HEK293T (cell line): ENCODE data around the gene TM9SF3.

Experiments used
- CTCF ChIA-PET: fragments of 350-600 bp; formaldehyde crosslinking; extraction: SDS; loops from one replicate; lab custom pipeline; 2021; ENCODE audit warnings: antibody characterized with exemption, inconsistent platforms; lab: Yijun Ruan, JAX
- POLR2A ChIA-PET: fragments of 350-600 bp; formaldehyde crosslinking; extraction: SDS; loops from one replicate; lab custom pipeline; 2020; ENCODE audit warnings: antibody characterized with exemption, inconsistent platforms; lab: Yijun Ruan, JAX
- DNase-seq: peaks from one replicate; pipeline ENCODE4 v3.0.0; 2012; ENCODE audit warnings: mixed read lengths; ENCODE audit errors: extremely low spot score
- ARNT ChIP-seq: fragments of 450-650 bp; IDR thresholded peaks from 2 replicates; pipeline ENCODE4 v1.6.1; 2017; ENCODE audit warnings: mild to moderate bottlenecking
- BHLHE40 ChIP-seq: fragments of 450-650 bp; IDR thresholded peaks from 2 replicates; pipeline ENCODE4 v1.6.1; 2016; ENCODE audit warnings: mild to moderate bottlenecking, moderate library complexity, borderline replicate concordance
- CTBP1 ChIP-seq: fragments of 450-650 bp; IDR thresholded peaks from 2 replicates; pipeline ENCODE4 v1.6.1; 2016; ENCODE audit warnings: borderline replicate concordance
- ELF4 ChIP-seq: fragments of 450-650 bp; IDR thresholded peaks from 2 replicates; pipeline ENCODE4 v1.6.1; 2017; ENCODE audit warnings: antibody characterized with exemption
- FOXA1 ChIP-seq: fragments of 450-650 bp; IDR thresholded peaks from 2 replicates; pipeline ENCODE4 v1.6.1; 2016; ENCODE audit warnings: mild to moderate bottlenecking
- FOXK2 ChIP-seq: fragments of 450-650 bp; IDR thresholded peaks from 2 replicates; pipeline ENCODE4 v1.6.1; 2016; ENCODE audit warnings: mild to moderate bottlenecking
- FOXM1 ChIP-seq: fragments of 450-650 bp; IDR thresholded peaks from 2 replicates; pipeline ENCODE4 v1.6.1; 2017; ENCODE audit warnings: mild to moderate bottlenecking, borderline replicate concordance
- HDGF ChIP-seq: fragments of 450-650 bp; IDR thresholded peaks from 2 replicates; pipeline ENCODE4 v1.6.1; 2017; ENCODE audit warnings: antibody characterized with exemption, borderline replicate concordance
- L3MBTL2 ChIP-seq: fragments of 450-650 bp; conservative IDR thresholded peaks from 2 replicates; pipeline ENCODE4 v1.6.1; 2016; ENCODE audit warnings: mild to moderate bottlenecking
- LEF1 ChIP-seq: fragments of 450-650 bp; IDR thresholded peaks from 2 replicates; pipeline ENCODE4 v1.6.1; 2017; ENCODE audit warnings: mild to moderate bottlenecking, borderline replicate concordance
- NFRKB ChIP-seq: fragments of 450-650 bp; IDR thresholded peaks from 2 replicates; pipeline ENCODE4 v1.6.1; 2016; ENCODE audit warnings: mild to moderate bottlenecking, moderate library complexity
- PKNOX1 ChIP-seq: fragments of 450-650 bp; IDR thresholded peaks from 2 replicates; pipeline ENCODE4 v1.6.1; 2016
- SP1 ChIP-seq: fragments of 450-650 bp; IDR thresholded peaks from 2 replicates; pipeline ENCODE4 v1.6.1; 2017
- SUZ12 ChIP-seq: fragments of 450-650 bp; IDR thresholded peaks from 2 replicates; pipeline ENCODE4 v1.6.1; 2016; ENCODE audit warnings: mild to moderate bottlenecking
- TARDBP ChIP-seq: fragments of 450-650 bp; IDR thresholded peaks from 2 replicates; pipeline ENCODE4 v1.6.1; 2016
- ZNF384 ChIP-seq: fragments of 450-650 bp; IDR thresholded peaks from 2 replicates; pipeline ENCODE4 v1.6.1; 2016

The TM9SF3 gene

GRCh38 chr10:96509017-96509641 is 77.7 kb downstream of the TM9SF3 start:
- ChIA-PET POLR2A (no interaction called here), CTCF (interaction anchor here (1.0 kb wide), 1 partner anchor 134 kb away, joined by 3 read pairs; no protein-coding TSS in a partner anchor)
- TF ChIP-seq PKNOX1, result no peak
- TF ChIP-seq BHLHE40, result no peak
- no peak for TF ChIP-seq FOXA1
- no peak for TF ChIP-seq FOXM1
- no peak for TF ChIP-seq ZNF384
- TF ChIP-seq CTBP1, result no peak
- TF ChIP-seq ELF4, result no peak
- no peak for TF ChIP-seq SP1
- TF ChIP-seq TARDBP, result no peak
- no peak for TF ChIP-seq ARNT
- TF ChIP-seq HDGF, result no peak
- TF ChIP-seq LEF1, result no peak
- no peak for TF ChIP-seq SUZ12
- TF ChIP-seq FOXK2, result no peak
- TF ChIP-seq L3MBTL2, result no peak
- no peak for TF ChIP-seq NFRKB
- no peak for DNase-seq

GRCh38 chr10:96507044-96507443 is 79.8 kb downstream of the TM9SF3 start:
- ChIA-PET CTCF (no interaction called here), POLR2A (no interaction called here)
- TF ChIP-seq CTBP1, result no peak
- TF ChIP-seq LEF1, result no peak
- TF ChIP-seq FOXA1, result no peak
- TF ChIP-seq FOXK2, result no peak
- no peak for TF ChIP-seq PKNOX1
- no peak for TF ChIP-seq TARDBP
- no peak for TF ChIP-seq FOXM1
- TF ChIP-seq ELF4, result no peak
- no peak for TF ChIP-seq HDGF
- no peak for TF ChIP-seq SP1
- no peak for TF ChIP-seq SUZ12
- TF ChIP-seq NFRKB, result no peak
- TF ChIP-seq ARNT, result no peak
- DNase-seq, result no peak

GRCh38 chr10:96505150-96506136 is 81.4 kb downstream of the TM9SF3 start:
- ChIA-PET POLR2A (no interaction called here), CTCF (no interaction called here)
- no peak for TF ChIP-seq PKNOX1
- TF ChIP-seq ZNF384, result no peak
- TF ChIP-seq L3MBTL2, result no peak
- no peak for TF ChIP-seq BHLHE40
- no peak for TF ChIP-seq FOXM1
- no peak for TF ChIP-seq HDGF
- no peak for TF ChIP-seq LEF1
- no peak for TF ChIP-seq TARDBP
- TF ChIP-seq SUZ12, result no peak
- TF ChIP-seq SP1, result no peak
- no peak for TF ChIP-seq ARNT
- TF ChIP-seq FOXK2, result no peak
- TF ChIP-seq NFRKB, result no peak
- no peak for TF ChIP-seq ELF4
- DNase-seq, result no peak

- DNase-seq, result no peak
- CTCF ChIA-PET, result interaction anchor here (0.6 to 1.3 kb wide), 3 partner anchors 8 to 42 kb away, joined by 3 to 5 read pairs (median 4); no protein-coding TSS in a partner anchor
- POLR2A ChIA-PET, result no interaction called here
- TF ChIP-seq NFRKB (no peak), ELF4 (no peak), FOXK2 (no peak), L3MBTL2 (no peak), FOXM1 (no peak), TARDBP (no peak), HDGF (no peak), BHLHE40 (no peak), ZNF384 (no peak)
Observed at GRCh38 chr10:96502561-96503282, 84.1 kb downstream of the TM9SF3 start.

GRCh38 chr10:96501985-96502384 is 84.8 kb downstream of the TM9SF3 start:
- CTCF ChIA-PET, result interaction anchor here (0.6 to 1.3 kb wide), 3 partner anchors 9 to 11 kb away, joined by 3 to 6 read pairs (median 5); no protein-coding TSS in a partner anchor
- no peak for TF ChIP-seq PKNOX1
- no peak for TF ChIP-seq BHLHE40
- TF ChIP-seq ARNT, result no peak
- TF ChIP-seq CTBP1, result no peak
- TF ChIP-seq NFRKB, result no peak
- TF ChIP-seq TARDBP, result no peak
- TF ChIP-seq FOXK2, result no peak
- no peak for TF ChIP-seq ELF4
- TF ChIP-seq FOXA1, result no peak
- TF ChIP-seq ZNF384, result no peak
- no peak for TF ChIP-seq HDGF
- TF ChIP-seq SUZ12, result no peak
- TF ChIP-seq FOXM1, result no peak
- TF ChIP-seq L3MBTL2, result no peak
- no peak for DNase-seq
- POLR2A ChIA-PET, result no interaction called here
